Esophagus squamous epithelium (tissue), 4 donors: ENCODE measurements around the gene DLG4.
A peak's percentile ranks its signal among the peaks of the same experiment; 100 is the strongest.

Source experiments
- CTCF ChIP-seq, 6 experiments: fragments of 450-650 bp in 4 of 6; fragments of 200-600 bp in 2 of 6; sonication (generic) in 2 of 6; IDR thresholded peaks; one replicate each; pipeline ENCODE4 v1.5.1; 2016 to 2019; ENCODE audit warnings: antibody characterized with exemption in 6 of 6, mild to moderate bottlenecking in 4 of 6, moderate library complexity in 4 of 6
- POLR2A ChIP-seq, 4 donors: fragments of 450-650 bp; IDR thresholded peaks; one replicate each; pipeline ENCODE4 v1.6.1; 2017; ENCODE audit warnings: antibody characterized with exemption in 4 of 4, mild to moderate bottlenecking in 4 of 4, moderate library complexity in 3 of 4

- TF ChIP-seq CTCF (IDR thresholded peaks at IDR 0.05) (peak; percentile 32 to 63 (median 42)), POLR2A (IDR thresholded peaks at IDR 0.05) (no peak)
Observed at GRCh38 chr17:7220593-7221277, 1.1 kb upstream of the DLG4 start.
